GM21390 (cell line): ENCODE data around the gene RGSL1.

Source experiments
- ATAC-seq: cut with Tn5 transposase; IDR thresholded peaks from one replicate; pipeline ENCODE4 v1.9.1; 2021; ENCODE audit not compliant: unreplicated experiment

The RGSL1 gene

GRCh38 chr1:182533896-182534295 lies 84.0 kb downstream of the RGSL1 start:
- no peak for ATAC-seq

DNA sequence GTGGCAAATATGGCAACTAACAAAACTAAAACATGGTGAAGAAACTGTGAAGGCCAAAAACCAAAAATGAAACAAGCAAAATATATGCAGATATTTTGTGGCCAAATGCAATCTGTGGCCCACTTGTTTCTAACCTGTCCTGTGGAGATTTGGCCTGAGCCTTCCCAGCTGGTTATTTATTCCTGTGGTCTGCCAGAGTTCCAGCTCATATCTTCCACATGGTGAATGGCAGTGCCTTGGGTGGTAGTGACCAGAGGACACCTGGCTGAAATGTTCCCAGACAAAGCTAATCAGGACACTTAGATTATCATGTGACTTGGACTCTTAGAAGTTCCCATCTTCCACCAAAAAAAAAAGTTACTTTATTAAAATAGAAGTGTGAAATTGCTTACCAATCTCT lies 99.4 kb downstream of the RGSL1 start:
- no peak for ATAC-seq

- ATAC-seq: no peak
These were observed 99.9 kb downstream of the RGSL1 start for GRCh38 chr1:182549811-182550210.

- ATAC-seq: no peak
These were observed 102.6 kb downstream of the RGSL1 start for GRCh38 chr1:182552527-182552926.

GRCh38 chr1:182555493-182555892 lies 105.5 kb downstream of the RGSL1 start:
- ATAC-seq: no peak

- no peak for ATAC-seq
These were observed 106.3 kb downstream of the RGSL1 start for GRCh38 chr1:182556279-182556678.

DNA sequence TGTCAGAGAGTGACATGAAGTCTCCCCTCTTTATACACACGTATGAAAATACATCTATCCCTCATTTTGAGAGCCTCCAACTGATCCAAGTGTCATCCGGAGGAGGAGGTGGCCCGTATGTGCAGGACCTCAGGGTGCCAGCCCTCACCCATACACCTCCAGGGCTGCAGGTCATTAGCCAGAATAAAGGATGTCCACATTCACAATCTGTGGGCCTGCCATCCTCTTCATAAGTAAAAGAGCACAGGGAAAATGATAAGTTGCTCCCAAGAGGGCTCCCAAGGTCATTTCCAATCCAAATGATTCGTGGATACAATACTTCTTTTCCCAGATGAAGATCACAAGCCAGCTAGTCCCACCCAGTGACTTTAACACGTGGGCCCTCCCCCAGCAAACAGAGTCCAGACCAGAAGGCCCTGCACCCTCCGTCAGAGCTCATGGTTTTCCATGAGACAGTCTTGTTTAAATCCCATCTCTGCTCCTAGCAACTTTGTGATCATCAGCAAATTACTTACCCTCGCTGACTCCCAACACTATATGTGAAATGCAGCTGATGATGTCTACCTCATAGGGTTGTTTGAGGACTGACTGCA lies 110.5 kb downstream of the RGSL1 start:
- ATAC-seq: no peak

GRCh38 chr1:182561456-182561855 lies 111.5 kb downstream of the RGSL1 start:
- no peak for ATAC-seq

DNA sequence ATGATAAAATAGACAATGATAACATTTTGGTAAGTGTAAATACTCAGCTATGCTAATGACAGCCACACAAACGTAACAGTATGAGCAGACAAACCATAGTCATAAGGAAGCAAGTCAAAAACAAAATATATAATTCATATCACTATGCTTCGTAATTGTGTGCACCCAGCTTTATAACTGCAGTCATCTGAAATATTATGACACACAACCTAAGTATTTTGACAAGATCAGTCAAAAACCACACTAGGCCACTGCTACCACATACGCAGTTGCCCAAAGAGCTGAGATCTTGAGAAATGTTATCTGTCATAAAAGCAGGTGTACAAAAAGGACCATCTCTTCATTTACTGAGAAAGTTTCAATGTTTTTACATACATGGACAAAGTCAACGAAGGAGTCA lies 113.1 kb downstream of the RGSL1 start:
- no peak for ATAC-seq

DNA sequence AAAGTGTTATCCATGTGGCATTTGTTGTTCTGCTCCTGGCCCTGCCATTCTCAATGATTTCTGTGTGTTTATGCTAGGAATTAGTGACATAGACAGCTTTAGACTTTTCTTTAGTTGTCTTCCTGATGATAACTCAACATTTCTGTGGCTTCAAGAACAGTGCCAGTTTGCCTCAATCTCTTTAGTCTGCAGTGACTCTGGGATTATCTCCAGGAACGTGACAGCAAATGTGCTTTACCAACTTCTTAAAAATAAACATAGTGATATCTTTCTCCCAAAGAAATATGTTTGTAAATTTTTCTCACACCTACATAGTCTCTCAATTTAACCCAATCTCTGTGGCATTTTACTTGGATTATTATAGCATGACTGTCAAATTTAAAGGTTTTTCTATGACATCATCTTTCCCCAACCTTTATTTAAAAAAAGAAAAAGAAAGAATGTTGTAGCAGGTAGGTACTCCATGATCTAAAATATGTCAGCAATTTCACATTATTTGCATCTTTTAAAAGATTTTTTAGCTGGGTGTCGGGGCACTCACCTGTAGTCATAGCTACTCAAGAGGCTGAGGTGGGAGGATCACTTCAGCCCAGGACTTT lies 114.6 kb downstream of the RGSL1 start:
- ATAC-seq: no peak

GRCh38 chr1:182565537-182565936 lies 115.6 kb downstream of the RGSL1 start:
- ATAC-seq: no peak

- no peak for ATAC-seq
These were observed 117.7 kb downstream of the RGSL1 start for GRCh38 chr1:182567629-182568028.

- ATAC-seq: no peak
These were observed 118.8 kb downstream of the RGSL1 start for GRCh38 chr1:182568647-182569284.

GRCh38 chr1:182569939-182570610 lies 120.1 kb downstream of the RGSL1 start:
- ATAC-seq: no peak

DNA sequence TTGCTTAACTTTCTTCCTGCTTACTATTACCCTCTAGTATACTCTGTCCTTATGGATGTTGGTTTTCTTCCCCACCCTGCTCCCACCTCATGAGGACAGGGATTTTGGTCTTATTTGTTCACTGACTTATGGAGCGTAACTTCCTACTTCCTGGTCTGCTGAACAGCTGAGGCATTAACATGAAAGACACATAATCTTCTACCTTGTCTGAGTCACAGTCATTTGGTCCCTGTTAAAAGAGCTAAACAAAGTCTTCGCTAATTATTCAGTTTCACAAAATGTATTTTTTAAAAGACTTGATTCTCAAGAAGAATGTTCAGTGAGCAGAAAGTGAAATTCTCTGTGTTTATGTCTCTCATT lies 120.6 kb downstream of the RGSL1 start:
- ATAC-seq: no peak

- ATAC-seq: no peak
These were observed 124.2 kb downstream of the RGSL1 start for GRCh38 chr1:182574156-182574555.

- ATAC-seq: no peak
These were observed 125.7 kb downstream of the RGSL1 start for GRCh38 chr1:182575540-182576149.

DNA sequence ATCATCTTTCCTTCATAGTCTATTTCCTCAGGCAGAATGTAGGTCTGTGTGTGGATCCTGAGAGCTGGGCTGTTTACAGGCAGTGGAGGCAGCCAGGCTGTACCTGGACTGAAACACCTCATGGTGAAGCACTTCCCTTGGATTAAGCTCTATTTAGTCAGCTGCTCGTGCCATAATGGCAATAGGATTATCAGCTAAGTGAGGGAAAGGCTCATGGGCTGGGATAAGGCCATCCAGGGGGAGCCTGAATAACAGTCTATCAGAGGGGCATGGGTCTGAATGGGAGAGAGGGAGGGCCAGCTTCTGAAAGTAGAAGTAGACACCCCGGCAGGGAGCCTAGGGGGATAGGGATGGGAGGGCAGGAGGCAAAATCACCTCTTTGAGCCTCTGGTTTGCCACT lies 130.8 kb downstream of the RGSL1 start:
- ATAC-seq: no peak

GRCh38 chr1:182584746-182585145 lies 134.8 kb downstream of the RGSL1 start:
- ATAC-seq: no peak

- no peak for ATAC-seq
These were observed 136.4 kb downstream of the RGSL1 start for GRCh38 chr1:182586380-182586779.

GRCh38 chr1:182587093-182587492 lies 137.1 kb downstream of the RGSL1 start:
- ATAC-seq: no peak
